ENCODE results near the gene NAPA. TPM values are rescaled to one million over a fixed set of nuclear protein-coding genes. Genes with fewer than 3 reads are reported as not detected.

The NAPA gene
- 59.7 and 76.2 TPM in 2 replicates for total RNA-seq

GRCh38 chr19:47514869-47515588 is at the start of gene NAPA:
Gene NAPA (minus strand): TSS chr19:47515063. CDS start chr19:47514940, 123 bp downstream.
- DNase-seq (ENCODE audit: low read depth, low spot score), result peak; percentile 99

DNA sequence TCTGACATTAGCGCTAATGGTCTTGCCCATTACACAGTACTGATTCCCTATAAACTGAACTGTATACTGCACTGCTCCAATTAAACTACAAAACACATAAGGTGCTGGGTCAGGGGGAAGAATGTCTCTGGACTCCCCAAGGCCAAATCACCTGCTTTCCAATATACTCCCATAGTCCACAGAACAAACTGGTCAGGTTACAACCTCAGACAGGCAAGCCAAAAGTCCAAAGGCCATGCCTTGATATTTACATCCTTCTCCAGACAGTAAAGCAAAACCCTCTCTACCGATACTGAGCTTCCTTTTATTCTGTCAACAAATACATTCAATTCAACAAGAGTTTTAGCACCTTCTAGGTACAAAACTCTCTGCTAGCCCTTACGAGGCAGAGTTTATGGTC is 49.2 kb upstream of the NAPA start:
- no peak for DNase-seq (ENCODE audit: low read depth, low spot score)

- no peak for DNase-seq (ENCODE audit: low read depth, low spot score)
Measured at GRCh38 chr19:47561440-47562057, 46.7 kb upstream of the NAPA start.

GRCh38 chr19:47560999-47561398 is 46.1 kb upstream of the NAPA start:
- no peak for DNase-seq (ENCODE audit: low read depth, low spot score)

GRCh38 chr19:47550129-47550528 is 35.3 kb upstream of the NAPA start:
- DNase-seq (ENCODE audit: low read depth, low spot score), result no peak

DNA sequence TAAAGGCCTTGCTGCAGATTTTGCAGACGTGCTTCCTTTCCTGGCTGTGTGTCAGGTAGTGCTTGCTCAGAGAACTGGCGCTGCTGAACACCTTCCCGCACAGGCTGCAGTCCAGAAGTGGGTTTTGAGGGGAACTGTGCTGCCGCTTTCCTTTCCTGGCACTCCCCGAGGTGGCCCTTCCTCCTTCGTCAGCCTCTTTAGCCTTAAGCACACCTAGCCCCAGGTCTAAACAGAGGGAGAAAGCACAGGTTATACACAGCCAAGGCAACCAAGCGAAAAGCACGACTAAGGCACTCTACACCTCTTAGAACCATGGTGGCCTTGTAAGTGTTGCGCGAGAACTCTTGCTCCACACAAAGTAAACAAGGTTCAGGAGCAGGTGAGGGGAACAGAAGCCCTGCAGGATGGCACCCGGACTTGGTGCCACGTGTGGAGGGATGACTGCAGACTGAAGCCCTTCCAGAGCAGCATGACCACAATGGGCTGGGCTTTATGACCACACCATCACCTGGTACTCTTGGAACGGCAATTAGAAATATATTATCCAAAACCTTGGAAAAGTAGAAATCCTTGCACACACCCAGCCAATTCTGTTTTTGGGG is 34.5 kb upstream of the NAPA start:
- no peak for DNase-seq (ENCODE audit: low read depth, low spot score)

GRCh38 chr19:47547199-47547598 is 32.3 kb upstream of the NAPA start:
- DNase-seq (ENCODE audit: low read depth, low spot score), result no peak

DNA sequence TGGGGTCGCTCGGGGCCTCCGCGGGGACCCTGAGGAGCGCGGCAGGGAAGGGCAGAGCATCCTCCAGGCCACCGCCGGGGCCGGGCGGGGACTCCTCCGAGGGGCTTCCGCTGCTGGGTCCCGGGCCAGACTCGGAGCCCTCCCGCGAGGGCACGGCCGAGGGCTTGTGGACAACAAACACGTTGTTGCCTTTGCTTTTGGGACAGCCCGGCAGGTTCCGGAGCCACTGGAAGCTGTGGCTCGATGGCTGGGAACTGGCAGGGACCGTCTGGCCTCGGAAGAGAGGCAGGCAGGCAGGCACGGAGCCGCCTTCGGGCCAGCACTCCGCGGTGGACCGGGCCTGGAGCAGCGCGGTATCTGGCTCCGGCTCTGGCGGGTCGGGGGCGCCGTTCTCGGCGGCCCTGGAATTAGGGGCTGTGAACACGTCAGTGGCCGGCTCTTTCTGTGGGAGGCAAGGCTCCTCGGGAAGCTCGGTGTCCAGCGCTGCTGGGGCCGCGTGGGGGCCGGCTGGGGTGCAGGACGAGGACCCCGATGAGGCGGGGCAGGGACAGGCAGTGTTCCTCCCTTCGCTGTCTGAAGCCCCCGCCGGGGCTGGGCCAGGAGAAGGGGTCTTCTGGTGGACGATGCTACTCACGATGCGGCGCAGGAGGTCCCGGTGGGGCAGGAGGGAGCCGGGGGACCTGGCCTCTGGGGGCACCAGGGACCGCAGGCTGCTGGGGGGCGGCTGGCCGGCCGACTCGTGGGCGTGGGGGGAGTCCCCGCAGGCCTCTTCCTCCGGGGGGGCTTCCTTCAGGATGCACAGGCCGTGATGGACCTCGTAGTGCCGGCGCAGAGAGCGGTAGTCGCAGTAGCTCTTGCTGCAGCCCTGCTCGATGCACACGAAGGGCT is 30.4 kb upstream of the NAPA start:
- DNase-seq (ENCODE audit: low read depth, low spot score), result no peak

DNA sequence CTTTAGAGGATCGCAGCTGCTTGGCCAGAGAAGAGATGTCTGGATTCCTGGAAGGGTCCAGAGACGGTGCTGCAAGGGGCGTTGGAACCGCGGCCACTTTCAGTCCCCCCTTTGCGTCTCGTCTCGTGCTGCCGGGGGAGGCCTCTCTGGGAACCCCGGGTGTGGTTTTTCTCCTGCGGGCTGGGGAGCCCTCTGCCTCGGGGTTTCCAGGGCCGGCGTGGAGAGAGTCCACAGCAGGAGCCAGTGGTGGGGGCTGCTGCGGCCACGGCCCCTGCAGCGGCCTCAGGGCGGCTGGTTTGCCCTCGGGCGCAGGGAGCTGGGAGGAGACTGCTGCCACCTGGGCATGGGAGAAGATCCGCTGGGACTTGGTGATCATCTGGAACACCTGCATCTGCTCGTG is 29.6 kb upstream of the NAPA start:
- no peak for DNase-seq (ENCODE audit: low read depth, low spot score)

DNA sequence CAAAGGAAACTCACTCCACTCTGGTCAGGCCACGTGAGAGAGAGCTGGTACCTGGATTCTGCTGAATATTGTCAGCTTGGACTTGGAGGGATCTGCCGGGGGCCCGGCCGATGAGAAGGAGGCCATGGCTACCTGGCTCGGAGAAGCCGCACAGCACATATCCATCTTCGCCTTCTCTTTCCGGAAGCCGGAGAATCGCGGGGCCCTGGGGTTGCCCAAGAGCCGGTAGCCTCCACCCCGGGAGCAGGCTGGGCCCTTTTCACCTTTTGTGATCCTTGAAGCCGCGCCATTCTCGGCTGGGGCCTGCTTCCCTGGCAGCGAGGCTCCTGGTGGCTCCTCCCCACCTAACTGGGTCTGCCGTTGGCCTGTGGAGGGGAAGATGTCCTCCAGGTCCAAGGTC is 29.2 kb upstream of the NAPA start:
- no peak for DNase-seq (ENCODE audit: low read depth, low spot score)

GRCh38 chr19:47542030-47542475 is 27.2 kb upstream of the NAPA start:
- DNase-seq (ENCODE audit: low read depth, low spot score), result no peak

DNA sequence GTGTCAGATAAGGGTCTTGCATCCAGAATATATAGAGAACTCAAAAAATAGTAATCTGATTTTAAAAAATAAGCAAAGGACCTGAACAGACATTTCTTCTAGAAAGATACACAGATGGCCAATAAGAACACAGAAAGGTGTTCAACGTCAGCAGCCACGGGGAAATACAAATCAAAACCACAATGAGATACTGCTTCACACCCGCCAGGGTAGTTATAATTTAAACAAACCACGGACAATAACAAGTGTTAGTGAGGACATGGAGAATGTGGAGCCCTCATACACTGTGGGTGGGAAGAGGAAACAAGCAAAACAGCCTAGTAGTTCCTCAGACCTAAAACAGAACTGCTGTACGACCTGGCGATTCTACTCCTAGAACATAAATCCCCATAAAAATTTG is 26.7 kb upstream of the NAPA start:
- no peak for DNase-seq (ENCODE audit: low read depth, low spot score)

- DNase-seq (ENCODE audit: low read depth, low spot score), result no peak
Measured at GRCh38 chr19:47540748-47541147, 25.9 kb upstream of the NAPA start.

DNA sequence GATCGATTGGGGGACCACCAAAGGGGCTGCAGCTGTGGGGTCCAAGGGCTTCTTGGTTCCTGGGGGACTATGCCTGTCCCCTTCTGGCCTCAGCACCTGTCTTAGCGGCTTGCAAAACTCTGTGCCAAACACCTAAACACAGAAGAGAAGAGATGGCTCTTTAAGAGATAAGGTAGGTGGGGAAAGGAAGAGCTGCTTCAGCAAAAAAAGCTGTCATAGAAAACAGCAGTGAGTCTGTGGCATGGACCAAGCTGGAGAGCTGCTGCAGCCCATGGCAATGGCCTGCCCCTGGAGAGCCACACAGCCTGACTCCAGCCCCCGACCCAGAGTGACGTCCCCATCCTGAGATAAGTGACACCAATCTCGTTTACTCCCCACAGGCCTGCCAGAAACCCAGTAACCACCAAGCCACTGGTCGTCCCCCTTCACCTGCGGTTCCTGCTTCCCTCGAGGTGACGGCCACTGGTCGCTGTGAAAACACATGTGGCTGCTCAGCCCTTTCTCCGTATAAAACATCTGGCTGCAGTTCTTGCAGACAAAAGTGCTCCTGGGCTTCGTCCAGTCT is 25.0 kb upstream of the NAPA start:
- no peak for DNase-seq (ENCODE audit: low read depth, low spot score)

- no peak for DNase-seq (ENCODE audit: low read depth, low spot score)
Measured at GRCh38 chr19:47538812-47539211, 23.9 kb upstream of the NAPA start.

- DNase-seq (ENCODE audit: low read depth, low spot score), result no peak
Measured at GRCh38 chr19:47537493-47537892, 22.6 kb upstream of the NAPA start.

DNA sequence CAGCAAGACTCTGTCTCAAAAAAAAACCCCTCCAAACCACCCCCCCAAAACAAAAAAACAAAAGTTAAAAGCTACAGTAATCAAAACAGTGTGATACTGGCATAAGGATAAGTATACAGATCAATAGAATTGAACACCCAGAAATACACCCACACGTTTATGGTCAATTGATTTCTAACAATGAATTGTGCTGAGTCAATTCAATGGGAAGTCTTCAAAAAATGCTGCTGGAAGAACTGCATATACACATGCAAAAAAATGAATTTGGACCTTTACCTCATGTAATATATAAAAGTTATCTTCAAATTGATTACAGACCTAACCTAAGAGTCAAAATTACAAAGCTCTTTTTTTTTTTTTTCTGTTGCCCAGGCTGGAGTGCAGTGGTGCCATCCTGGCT is 19.8 kb upstream of the NAPA start:
- DNase-seq (ENCODE audit: low read depth, low spot score), result no peak

DNA sequence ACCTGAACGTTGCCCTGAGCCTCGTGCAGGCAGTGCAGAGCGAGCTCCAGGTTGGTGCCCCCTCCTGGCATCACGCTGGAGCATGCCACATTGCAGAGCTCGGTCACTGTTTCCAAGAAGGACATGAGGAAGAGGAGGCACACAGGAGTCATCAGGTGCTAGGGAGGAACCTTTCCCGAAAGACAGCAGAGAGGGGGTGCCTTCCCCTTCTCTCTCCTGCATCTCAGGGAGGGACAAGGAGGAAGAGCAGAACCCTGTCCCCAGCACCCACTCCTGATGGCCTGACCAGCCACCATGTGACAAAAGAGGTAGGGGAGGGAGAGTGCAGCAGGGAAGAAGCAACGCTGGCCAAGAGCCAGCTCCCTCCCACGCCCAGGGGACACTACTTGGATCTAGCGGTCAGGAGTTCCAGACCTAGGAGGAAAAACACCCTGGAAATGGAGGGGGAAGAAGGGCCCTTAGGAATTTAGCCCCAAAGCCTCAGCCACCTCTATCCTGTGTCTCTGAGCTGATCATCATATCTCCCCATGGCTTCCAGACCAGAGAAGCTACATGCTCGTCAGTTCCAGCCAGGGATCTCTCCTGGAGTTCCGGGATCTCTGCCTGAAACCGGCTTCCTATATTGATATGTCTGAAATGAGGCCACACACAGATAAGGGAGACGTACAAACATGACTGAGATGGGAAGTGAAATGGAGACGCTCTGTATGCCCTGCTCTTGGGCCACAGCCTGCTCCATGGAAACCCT is 17.0 kb upstream of the NAPA start:
- DNase-seq (ENCODE audit: low read depth, low spot score), result no peak

DNA sequence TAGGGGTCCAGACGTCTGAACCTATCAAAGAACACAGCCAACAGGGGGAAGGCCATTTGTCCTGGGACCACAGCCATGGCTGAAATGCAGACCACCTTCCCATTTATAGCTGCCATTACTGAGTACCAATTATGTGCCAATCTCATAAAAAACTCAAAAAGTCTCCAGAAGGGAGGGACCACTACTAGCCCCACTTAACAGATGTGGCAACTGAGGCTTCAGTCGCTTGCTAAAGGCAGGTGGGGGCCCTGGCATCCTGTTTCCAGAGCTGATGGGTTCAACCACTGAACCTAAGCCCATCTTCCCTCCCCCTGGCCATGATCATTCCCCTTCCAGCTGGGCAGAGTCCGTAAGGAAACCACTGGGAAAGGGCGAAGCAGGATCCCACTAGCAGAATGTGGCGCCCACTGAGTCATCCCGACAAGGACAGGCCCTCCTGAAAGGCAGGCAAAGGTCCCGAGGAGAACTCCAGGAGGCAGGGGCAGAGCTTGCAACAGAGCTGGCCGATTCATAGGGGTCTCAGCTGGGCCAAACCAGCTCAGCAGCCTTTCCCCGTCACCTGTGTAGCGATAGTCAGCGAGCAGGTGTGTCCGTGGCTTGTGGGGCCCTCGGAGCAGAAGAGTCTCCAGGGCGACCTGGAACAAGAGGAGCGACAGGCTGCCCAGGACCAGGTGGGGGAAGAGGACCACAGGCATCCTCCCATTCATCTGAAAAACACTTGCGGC is 14.3 kb upstream of the NAPA start:
- no peak for DNase-seq (ENCODE audit: low read depth, low spot score)

GRCh38 chr19:47526798-47527197 is 11.9 kb upstream of the NAPA start:
- no peak for DNase-seq (ENCODE audit: low read depth, low spot score)

Data from pulmonary artery endothelial cell (primary cell).